NCI-H128 (cell line): ENCODE results near the gene RHOT2.

Source experiments
- DNase-seq: peaks from one replicate; lab custom pipeline; 2025; ENCODE audit not compliant: unreplicated experiment; lab: John Stamatoyannopoulos, UW

RHOT2 gene

DNA sequence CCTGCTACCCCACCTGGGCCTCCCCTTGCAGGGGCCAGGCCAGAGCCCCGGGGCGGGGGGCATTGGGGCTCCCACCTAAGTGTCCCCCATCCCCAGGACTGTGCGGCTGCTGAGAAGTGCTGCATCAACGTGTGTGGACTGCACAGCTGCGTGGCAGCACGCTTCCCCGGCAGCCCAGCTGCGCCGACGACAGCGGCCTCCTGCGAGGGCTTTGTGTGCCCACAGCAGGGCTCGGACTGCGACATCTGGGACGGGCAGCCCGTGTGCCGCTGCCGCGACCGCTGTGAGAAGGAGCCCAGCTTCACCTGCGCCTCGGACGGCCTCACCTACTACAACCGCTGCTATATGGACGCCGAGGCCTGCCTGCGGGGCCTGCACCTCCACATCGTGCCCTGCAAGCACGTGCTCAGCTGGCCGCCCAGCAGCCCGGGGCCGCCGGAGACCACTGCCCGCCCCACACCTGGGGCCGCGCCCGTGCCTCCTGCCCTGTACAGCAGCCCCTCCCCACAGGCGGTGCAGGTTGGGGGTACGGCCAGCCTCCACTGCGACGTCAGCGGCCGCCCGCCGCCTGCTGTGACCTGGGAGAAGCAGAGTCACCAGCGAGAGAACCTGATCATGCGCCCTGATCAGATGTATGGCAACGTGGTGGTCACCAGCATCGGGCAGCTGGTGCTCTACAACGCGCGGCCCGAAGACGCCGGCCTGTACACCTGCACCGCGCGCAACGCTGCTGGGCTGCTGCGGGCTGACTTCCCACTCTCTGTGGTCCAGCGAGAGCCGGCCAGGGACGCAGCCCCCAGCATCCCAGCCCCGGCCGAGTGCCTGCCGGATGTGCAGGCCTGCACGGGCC is 35.2 kb upstream of the RHOT2 start:
- no peak for DNase-seq

DNA sequence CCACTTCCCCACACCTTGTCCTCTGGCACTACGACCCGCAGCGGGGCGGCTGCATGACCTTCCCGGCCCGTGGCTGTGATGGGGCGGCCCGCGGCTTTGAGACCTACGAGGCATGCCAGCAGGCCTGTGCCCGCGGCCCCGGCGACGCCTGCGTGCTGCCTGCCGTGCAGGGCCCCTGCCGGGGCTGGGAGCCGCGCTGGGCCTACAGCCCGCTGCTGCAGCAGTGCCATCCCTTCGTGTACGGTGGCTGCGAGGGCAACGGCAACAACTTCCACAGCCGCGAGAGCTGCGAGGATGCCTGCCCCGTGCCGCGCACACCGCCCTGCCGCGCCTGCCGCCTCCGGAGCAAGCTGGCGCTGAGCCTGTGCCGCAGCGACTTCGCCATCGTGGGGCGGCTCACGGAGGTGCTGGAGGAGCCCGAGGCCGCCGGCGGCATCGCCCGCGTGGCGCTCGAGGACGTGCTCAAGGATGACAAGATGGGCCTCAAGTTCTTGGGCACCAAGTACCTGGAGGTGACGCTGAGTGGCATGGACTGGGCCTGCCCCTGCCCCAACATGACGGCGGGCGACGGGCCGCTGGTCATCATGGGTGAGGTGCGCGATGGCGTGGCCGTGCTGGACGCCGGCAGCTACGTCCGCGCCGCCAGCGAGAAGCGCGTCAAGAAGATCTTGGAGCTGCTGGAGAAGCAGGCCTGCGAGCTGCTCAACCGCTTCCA is 34.4 kb upstream of the RHOT2 start:
- no peak for DNase-seq

DNA sequence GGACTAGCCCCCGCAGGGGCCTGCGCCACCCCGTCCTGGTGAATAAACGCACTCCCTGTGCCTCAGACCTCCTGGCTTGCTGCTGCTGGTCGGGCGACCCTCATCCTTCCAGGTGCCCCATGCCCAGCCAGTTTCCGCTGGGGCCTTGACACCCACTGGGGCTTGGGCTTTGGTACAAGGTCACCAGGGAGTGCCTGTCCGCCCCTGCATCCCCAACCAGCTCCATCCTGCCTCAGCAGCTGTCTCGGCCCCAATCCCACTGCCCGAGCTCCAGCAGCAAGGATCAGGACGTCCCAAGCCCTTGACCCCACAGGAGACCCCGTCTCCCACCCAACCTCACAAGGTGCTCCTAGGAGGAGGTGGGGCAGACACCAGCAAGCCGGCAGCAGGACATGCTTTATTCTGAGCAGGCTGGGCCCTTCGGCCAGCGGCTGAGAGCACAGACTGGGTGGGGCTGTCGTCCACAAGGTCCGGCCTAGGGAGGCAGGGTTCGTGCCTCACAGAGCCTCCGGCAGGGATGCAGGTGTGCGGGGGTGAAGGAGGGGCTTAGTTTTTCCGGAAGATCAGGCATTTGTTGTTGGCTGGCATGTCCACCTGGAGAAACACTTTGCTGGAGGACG is 33.8 kb upstream of the RHOT2 start:
- no peak for DNase-seq

DNA sequence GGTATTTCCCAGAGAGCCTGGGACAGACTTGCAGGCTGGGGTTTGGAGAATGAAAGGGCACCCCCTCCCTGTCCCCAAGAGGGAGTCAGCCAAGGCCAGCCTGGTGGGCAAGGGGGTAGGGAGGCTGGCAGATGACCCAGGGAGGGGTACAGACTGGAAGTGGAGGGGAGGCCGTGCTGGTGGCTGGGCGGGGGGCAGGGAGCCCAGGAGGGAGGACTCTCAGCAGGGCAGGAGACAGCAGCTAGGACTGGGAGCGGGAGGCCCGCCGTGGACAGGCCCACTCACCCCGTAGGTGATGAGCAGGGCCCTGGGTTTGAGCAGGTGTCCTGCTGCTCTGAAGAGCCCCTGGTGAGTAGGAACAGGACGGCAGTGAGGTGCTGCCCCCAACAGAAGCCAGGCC is 32.9 kb upstream of the RHOT2 start:
- no peak for DNase-seq

DNA sequence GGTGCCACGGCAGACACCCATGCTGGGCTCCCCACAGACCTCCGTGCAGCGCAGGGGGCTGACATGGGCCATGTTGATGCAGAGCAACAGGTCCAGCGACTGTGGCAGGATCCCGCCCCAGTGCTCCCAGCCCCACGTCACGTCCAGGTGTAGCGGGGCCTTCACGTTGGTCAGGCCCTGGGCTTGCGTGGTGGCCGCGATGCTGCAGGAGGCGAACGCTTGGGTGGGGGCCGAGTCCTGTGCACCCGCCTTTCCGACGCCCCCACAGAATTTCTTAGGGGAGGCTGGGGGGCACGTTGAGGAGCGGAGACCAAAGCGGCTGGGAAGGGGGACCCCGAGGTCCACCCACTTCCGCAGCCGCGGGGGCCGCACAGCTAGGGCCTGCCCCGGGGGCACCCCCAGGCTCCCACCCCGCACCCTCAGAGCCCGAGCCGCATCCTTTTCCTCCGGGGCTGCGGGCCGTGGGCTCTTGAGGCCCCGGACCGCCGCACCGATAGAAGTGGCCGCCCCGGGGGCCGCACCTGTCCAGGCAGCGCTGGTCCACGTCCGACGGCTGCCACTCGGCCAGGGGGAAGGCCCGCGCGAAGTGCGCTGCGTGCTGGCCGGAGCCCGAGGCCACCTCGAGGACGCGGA is 32.2 kb upstream of the RHOT2 start:
- no peak for DNase-seq

DNA sequence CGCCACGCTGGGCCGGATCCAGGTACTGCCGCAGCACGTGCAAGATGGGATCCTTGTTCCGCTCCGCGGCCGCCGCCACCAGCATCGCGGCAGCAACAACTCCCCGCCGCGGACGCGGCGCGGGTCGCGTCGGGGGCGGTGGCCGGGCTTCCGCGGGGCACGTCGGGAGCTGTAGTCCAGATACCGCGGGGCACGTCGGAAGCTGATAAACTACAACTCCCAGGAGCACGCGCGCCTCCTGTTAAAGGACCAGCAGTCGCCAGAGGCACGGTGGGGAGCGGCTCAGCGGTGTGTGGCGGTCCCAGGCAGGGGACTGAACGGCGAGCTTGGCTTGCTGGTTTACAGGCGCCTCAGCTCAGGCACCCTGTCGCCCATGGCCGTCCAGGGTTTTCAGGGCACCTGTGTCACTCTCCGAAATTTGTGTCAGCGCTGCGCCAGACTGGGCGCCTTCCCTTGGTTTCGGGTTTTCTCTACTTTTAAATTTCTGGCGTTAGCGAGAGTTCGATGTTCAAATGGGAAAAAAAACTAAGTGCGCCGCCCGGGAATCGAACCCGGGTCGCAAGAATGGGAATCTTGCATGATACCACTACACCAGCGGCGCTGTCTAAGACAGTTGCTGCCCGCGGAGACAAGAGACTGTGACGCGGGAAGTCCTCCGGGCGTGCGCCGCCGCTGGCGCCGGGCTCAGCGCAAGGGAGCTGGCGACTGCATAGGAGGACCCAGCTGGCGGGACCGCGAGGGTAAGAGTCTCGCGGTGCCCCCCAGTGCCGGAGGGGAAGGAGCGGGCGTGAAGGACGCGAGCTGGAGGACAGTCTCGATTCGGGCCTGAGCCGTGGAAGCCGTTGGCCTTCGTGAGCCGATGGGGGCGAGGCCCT is 31.5 kb upstream of the RHOT2 start, which contains the start of gene METTL26:
TSS of gene METTL26 (minus strand) at position 100 of the 875 bp plus-strand sequence. CDS start at position 85, 15 bp downstream.
- DNase-seq, result peak; percentile 62

DNA sequence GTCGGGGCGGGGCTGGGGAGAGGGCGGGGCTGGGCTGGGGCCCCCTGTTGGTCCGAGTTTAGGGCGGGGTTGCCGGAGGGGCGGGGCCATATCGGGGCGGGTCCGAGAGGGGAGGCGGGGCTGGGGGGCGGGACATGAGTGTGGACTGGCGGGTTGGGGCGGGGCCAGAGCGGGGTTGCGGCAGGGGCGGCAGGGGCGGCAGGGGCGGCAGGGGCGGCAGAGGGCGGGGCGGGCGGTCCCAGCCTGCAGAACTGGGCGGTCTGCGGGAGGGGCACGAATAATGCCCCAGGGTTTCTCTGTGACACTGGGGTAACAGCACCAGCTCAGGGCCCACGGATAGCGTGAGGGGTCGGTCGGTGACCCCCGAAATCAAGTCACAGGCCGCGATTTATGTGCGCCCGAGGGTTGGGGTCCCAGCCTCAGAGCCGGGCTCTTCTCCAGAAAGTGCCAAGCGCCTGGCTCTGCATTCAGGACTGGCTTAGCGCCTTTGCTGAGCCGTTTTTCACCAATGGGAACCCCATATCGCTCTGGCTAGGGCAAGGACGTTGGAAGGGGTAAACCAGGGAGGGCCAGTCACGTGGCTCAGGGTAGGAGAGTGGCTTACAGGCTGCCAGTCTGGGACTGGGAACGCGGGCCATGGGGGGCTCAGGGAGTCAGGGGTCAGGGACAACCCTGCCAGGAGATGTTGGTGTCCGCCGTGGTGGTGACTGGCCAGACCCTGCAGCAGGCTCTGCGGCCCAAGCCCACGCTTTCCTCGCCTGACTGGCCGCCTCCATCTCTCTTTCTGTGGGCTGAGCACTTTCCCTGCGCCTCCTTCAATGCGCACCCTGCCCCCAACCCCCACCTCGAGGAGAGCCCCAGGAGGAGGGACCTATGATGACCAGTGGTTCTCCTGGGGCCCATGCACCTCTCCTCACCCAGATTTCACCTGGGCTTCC is 30.6 kb upstream of the RHOT2 start:
- no peak for DNase-seq

DNA sequence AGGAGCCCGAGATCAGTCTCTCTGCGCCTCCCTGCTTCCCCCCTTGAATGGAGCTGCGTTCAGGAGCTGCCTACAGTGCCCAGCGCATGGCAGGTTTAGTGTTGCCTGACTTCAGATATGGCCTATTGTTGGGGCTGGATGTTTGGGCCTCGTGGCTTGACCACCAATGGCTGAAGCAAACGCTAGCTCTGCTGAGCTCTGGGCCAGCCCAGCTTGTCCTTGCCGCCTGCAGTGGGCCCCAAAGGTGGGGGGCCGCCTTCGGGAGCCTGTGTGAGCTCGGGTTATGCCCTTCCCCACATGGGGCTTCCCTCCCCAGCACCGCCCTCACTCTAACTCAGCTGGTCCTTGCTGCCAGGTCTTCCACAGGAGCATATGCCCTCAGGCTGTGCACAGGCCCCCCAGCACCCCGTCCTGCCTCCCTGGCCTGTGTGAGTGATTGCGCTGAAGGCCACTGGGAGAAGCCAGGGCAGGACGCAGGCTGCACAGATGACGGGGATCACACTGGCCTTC is 29.8 kb upstream of the RHOT2 start:
- no peak for DNase-seq

DNA sequence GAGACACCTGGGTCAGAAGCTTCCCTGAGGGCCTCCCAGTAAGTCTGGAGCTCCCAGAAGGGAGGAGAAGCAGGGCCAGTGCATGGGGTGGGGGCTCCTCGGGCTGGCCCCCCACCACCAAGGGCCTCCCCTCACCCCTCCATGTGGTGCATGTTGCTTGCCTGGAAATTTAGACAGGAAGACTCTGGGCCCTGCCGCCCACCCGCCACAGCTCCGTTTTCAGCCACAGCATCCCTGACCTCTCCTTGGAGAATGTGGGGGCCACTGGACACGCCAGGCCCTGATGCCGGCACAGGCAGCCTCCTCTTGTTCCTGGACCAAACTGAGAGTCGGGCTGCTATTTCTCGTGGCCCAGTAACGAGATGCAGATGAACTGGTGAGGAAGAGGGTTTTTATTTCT is 29.1 kb upstream of the RHOT2 start:
- no peak for DNase-seq

DNA sequence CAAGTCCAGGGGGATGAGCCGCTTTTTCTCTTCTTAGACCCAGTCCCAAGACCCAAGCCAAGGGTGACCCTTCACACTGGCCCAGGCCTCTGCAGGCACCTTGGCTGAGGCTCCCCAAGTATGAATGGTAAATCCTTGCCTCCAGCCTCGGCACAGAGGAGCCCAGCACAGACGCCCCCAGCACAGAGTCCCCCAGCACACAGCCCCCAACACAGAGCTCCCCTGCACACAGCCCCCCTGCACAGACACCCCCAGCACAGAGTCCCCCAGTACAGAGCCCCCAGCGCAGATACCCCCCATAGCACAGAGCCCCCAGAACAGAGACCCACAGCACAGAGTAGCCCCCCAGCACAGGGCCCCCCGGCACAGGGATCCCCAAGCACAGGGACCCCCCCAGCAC is 27.3 kb upstream of the RHOT2 start:
- no peak for DNase-seq

DNA sequence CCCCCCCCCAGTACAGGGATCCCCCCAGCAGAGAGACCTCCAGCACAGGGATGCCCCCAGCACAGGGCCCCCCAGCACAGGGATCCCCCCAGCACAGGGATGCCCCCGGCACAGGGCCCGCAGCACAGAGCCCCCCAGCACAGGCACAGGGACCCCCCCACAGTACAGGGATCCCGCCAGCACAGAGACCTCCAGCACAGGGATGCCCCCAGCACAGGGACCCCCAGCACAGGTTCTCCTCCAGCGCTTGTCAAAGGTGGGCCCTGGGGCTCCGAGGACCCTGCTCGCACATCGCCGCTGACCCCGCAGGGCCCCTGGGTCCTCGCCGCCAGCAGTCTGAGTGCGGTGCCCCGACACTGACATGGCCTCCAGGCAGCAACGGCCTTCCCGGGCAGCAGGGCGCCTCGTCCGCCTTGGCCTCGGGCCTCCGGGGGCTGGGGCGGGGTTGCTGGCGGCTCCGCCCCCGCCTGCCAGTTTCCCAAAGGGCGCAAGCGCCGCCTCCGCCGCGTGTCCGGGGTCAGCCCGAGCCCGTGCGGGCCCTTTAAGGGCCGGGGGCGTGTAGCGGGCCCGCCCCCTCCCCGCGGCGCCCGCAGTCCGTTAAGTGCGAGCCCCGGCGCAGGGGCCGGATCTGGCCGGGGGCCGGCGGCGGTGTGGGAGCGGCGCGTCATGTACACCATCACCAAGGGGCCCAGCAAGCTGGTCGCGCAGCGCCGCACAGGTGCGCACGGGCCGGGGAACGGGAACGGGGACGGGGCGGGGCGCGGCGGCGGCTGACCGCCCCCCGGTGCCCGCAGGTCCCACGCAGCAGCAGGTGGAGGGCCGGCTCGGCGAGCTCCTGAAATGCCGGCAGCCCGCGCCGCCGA is 26.4 kb upstream of the RHOT2 start, which contains the start of gene MCRIP2:
TSS of gene MCRIP2 (plus strand) at position 503 of the 863 bp plus-strand sequence. CDS start at position 667, 164 bp downstream.
- DNase-seq, result peak; percentile 39

DNA sequence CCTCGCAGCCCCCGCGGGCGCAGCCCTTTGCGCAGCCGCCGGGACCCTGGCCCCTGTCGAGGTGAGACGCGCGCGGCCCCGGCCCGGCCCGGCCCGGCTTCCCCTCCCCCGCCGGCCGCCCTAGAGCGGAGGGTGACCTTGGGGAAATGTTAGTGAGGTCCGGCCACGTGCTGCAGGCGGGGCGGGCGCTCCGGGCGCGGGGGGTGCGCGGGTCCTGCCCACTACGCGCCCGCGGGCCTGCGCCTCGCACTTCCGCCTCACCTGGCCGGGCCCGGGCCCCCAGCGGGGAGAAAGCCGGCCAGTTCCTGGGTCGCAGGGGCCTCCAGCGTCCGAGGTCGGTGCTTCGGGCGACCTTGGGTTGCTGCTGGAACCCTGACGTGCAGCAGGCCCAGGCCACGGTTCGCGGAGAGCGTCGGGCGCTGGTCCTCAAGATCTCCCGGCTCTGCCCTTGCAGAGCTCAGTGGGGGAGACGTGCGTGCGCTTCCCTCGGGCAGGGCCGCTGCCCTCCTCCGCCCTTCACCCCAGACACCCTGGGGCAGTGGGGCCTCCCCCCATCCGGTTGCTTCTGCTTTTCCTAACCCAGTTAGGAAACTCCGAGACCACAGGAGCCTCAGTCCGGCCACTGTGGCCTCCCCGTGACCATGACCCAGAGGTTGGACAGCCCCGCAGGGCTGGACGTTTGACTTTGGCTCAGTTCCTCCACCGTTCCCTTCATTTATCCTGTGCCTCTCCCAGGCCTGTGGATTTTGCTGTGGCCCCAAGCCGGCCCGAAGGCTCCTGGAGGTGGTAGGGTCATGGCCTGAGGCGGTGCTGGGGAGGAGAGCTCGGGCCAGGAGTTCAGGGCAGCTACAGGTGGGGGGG is 25.5 kb upstream of the RHOT2 start:
- no peak for DNase-seq

DNA sequence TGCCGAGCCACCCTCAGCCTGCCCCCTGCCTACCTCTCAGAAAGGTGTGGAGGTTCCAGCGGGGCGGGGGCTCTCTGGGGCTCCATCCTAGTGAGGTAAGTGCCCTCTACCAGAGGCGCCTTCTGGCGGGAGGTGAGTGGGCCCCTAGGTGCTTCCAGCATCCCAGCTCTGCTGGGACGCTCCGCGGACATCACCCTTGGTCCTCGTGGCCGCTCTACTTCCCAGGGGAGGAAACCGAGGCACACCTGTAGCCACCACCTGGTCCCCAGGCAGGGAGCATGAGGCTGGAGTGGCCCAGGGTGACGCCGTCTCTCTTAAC is 24.9 kb upstream of the RHOT2 start:
- DNase-seq, result no peak

DNA sequence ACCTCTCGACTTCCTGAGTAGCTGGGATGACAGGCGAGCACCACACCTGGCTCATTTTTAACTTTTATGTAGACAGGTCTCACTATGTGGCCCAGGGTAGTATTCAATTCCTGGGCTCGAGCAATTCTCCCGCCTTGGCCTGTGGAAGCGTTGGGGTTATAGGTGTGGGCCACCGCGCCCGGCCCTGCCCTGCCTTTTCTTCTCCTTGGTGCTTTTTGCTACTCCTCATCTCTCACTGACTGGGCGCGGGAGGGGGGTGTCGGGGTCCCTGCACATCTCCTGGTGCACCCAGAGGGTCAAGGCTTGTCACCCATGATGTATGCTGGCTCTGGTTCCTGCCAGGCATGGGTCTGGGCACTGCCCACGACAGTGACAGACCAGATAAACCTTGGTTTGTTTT is 23.4 kb upstream of the RHOT2 start:
- no peak for DNase-seq

DNA sequence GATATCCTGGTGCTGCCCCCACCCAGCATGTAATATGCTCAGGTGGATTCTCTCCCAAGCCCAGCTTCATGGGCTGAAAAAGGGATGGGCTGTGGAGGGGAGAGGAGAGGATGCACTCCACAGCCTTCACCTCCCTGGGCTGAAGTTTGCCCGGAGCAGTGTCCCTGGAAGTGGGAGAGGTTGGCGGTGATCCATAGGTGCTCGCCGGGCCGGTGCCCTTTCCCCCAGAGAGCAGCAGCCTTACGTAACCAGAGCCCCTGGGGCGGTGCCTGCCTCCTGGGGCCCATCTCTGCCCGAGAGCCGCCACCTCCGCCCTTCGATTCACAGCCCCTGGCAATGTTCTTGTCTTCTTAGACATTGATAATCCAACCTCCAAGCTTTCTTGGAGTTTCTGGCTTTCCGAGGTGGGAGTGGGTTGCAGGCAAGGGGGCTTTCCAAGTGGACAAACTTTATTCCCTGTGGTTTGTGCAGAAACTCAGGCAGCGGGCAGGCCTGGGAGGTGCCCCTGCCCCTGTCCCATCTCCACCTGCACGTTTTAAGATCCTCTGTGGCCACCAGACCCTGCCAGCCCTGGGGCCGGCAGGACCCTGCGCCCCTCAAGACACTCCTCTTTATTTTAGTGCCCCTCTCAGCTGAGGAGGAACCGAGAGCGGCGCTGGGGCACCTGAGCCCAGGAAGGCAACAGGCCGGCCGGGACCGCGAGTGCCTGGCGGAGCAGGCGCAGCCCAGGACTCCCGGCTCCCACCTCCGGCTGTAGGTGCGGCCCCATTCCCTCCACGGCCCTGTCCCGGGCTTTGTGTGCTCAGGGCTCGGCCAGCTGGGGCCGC is 21.9 kb upstream of the RHOT2 start:
- no peak for DNase-seq

DNA sequence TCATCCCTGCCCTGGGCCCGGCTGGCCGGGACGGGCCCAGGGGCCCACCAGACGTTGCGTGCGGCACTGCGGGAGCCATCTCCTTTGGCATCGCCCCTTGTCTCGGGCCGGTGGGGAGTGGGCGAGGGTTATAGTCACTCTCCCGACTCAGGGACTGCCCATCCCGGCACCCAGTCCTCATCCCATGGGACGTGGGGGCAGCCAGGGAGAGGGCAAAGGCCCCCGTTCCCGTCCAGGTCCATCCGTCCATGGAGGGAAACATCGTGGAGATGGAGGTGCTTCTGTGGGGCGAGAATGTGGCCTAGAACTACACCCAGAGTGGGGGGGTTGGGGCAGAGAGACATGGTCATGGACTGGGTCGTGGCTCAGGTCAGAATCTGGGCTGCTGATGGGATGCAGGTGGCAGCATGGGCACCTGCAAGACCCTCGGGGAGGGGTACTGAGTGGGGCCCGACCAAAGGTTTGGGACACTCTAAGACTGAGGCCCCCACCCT is 21.2 kb upstream of the RHOT2 start:
- no peak for DNase-seq
